Measurements from ENCODE around the gene PRKG1.

DNA sequence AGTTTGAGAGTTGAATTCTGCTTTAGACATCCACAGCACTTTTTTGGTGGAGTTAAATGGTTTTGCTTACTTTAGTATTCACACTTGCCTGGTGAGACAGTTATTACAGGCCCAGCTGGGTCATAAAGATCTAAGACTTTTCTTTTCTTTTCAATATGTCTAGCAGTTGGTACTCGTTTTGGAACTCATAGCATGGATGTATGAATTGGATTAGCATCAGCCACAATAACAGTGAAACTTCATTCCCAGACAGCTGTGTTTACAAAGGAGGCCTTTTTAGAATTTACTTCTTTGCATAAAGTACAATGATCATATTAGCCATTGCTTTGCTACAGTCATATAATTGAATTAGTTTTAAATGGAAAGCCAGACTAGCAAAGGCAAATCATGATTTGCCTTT, 1071.3 kb downstream of the PRKG1 start:
- TF ChIP-seq POLR2AphosphoS5 (IDR thresholded peaks at IDR 0.05; ENCODE audit: low read depth) (no peak), EZH2 (IDR thresholded peaks at IDR 0.05; ENCODE audit: low read depth, unreplicated experiment) (no peak), JUNB (IDR thresholded peaks at IDR 0.05; ENCODE audit: unreplicated experiment) (no peak), EZH2phosphoT487 (IDR thresholded peaks at IDR 0.05; ENCODE audit: unreplicated experiment) (no peak), ZNF114 (CRISPR knock-in tag; IDR thresholded peaks at IDR 0.05) (no peak), NANOG (IDR thresholded peaks at IDR 0.05; ENCODE audit: borderline replicate concordance) (no peak), ZNF331 (CRISPR knock-in tag; IDR thresholded peaks at IDR 0.05; ENCODE audit: low read depth) (no peak), STAT1 (IDR thresholded peaks at IDR 0.05; ENCODE audit: unreplicated experiment) (no peak), CREB1 (CRISPR knock-in tag; IDR thresholded peaks at IDR 0.05; ENCODE audit: low read depth) (no peak)
- TF ChIP-seq, protein P1, sequence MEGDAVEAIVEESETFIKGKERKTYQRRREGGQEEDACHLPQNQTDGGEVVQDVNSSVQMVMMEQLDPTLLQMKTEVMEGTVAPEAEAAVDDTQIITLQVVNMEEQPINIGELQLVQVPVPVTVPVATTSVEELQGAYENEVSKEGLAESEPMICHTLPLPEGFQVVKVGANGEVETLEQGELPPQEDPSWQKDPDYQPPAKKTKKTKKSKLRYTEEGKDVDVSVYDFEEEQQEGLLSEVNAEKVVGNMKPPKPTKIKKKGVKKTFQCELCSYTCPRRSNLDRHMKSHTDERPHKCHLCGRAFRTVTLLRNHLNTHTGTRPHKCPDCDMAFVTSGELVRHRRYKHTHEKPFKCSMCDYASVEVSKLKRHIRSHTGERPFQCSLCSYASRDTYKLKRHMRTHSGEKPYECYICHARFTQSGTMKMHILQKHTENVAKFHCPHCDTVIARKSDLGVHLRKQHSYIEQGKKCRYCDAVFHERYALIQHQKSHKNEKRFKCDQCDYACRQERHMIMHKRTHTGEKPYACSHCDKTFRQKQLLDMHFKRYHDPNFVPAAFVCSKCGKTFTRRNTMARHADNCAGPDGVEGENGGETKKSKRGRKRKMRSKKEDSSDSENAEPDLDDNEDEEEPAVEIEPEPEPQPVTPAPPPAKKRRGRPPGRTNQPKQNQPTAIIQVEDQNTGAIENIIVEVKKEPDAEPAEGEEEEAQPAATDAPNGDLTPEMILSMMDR (conservative IDR thresholded peaks at IDR 0.05; ENCODE audit: low read depth in 2 of 2) = no peak
- TF ChIP-seq, protein P2, sequence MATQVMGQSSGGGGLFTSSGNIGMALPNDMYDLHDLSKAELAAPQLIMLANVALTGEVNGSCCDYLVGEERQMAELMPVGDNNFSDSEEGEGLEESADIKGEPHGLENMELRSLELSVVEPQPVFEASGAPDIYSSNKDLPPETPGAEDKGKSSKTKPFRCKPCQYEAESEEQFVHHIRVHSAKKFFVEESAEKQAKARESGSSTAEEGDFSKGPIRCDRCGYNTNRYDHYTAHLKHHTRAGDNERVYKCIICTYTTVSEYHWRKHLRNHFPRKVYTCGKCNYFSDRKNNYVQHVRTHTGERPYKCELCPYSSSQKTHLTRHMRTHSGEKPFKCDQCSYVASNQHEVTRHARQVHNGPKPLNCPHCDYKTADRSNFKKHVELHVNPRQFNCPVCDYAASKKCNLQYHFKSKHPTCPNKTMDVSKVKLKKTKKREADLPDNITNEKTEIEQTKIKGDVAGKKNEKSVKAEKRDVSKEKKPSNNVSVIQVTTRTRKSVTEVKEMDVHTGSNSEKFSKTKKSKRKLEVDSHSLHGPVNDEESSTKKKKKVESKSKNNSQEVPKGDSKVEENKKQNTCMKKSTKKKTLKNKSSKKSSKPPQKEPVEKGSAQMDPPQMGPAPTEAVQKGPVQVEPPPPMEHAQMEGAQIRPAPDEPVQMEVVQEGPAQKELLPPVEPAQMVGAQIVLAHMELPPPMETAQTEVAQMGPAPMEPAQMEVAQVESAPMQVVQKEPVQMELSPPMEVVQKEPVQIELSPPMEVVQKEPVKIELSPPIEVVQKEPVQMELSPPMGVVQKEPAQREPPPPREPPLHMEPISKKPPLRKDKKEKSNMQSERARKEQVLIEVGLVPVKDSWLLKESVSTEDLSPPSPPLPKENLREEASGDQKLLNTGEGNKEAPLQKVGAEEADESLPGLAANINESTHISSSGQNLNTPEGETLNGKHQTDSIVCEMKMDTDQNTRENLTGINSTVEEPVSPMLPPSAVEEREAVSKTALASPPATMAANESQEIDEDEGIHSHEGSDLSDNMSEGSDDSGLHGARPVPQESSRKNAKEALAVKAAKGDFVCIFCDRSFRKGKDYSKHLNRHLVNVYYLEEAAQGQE (IDR thresholded peaks at IDR 0.05; ENCODE audit: unreplicated experiment) = no peak
- TF ChIP-seq, protein P3, sequence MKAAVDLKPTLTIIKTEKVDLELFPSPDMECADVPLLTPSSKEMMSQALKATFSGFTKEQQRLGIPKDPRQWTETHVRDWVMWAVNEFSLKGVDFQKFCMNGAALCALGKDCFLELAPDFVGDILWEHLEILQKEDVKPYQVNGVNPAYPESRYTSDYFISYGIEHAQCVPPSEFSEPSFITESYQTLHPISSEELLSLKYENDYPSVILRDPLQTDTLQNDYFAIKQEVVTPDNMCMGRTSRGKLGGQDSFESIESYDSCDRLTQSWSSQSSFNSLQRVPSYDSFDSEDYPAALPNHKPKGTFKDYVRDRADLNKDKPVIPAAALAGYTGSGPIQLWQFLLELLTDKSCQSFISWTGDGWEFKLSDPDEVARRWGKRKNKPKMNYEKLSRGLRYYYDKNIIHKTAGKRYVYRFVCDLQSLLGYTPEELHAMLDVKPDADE (IDR thresholded peaks at IDR 0.05) = no peak
- TF ChIP-seq, protein P4, sequence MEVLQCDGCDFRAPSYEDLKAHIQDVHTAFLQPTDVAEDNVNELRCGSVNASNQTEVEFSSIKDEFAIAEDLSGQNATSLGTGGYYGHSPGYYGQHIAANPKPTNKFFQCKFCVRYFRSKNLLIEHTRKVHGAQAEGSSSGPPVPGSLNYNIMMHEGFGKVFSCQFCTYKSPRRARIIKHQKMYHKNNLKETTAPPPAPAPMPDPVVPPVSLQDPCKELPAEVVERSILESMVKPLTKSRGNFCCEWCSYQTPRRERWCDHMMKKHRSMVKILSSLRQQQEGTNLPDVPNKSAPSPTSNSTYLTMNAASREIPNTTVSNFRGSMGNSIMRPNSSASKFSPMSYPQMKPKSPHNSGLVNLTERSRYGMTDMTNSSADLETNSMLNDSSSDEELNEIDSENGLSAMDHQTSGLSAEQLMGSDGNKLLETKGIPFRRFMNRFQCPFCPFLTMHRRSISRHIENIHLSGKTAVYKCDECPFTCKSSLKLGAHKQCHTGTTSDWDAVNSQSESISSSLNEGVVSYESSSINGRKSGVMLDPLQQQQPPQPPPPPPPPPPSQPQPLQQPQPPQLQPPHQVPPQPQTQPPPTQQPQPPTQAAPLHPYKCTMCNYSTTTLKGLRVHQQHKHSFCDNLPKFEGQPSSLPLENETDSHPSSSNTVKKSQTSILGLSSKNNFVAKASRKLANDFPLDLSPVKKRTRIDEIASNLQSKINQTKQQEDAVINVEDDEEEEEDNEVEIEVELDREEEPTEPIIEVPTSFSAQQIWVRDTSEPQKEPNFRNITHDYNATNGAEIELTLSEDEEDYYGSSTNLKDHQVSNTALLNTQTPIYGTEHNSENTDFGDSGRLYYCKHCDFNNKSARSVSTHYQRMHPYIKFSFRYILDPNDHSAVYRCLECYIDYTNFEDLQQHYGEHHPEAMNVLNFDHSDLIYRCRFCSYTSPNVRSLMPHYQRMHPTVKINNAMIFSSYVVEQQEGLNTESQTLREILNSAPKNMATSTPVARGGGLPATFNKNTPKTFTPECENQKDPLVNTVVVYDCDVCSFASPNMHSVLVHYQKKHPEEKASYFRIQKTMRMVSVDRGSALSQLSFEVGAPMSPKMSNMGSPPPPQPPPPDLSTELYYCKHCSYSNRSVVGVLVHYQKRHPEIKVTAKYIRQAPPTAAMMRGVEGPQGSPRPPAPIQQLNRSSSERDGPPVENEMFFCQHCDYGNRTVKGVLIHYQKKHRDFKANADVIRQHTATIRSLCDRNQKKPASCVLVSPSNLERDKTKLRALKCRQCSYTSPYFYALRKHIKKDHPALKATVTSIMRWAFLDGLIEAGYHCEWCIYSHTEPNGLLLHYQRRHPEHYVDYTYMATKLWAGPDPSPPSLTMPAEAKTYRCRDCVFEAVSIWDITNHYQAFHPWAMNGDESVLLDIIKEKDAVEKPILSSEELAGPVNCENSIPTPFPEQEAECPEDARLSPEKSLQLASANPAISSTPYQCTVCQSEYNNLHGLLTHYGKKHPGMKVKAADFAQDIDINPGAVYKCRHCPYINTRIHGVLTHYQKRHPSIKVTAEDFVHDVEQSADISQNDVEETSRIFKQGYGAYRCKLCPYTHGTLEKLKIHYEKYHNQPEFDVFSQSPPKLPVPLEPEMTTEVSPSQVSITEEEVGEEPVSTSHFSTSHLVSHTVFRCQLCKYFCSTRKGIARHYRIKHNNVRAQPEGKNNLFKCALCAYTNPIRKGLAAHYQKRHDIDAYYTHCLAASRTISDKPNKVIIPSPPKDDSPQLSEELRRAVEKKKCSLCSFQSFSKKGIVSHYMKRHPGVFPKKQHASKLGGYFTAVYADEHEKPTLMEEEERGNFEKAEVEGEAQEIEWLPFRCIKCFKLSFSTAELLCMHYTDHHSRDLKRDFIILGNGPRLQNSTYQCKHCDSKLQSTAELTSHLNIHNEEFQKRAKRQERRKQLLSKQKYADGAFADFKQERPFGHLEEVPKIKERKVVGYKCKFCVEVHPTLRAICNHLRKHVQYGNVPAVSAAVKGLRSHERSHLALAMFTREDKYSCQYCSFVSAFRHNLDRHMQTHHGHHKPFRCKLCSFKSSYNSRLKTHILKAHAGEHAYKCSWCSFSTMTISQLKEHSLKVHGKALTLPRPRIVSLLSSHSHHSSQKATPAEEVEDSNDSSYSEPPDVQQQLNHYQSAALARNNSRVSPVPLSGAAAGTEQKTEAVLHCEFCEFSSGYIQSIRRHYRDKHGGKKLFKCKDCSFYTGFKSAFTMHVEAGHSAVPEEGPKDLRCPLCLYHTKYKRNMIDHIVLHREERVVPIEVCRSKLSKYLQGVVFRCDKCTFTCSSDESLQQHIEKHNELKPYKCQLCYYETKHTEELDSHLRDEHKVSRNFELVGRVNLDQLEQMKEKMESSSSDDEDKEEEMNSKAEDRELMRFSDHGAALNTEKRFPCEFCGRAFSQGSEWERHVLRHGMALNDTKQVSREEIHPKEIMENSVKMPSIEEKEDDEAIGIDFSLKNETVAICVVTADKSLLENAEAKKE (CRISPR knock-in tag; IDR thresholded peaks at IDR 0.05) = no peak

All from GM23338 (cell line).